Measurements from ENCODE around the gene CADM1. TPM values are rescaled to one million over a fixed set of nuclear protein-coding genes. Genes with fewer than 3 reads are reported as not detected.

Gene CADM1
- total RNA-seq, 4 donors from 2014 or later, result 1.2 to 2.5 (median 2.2) TPM

DNA sequence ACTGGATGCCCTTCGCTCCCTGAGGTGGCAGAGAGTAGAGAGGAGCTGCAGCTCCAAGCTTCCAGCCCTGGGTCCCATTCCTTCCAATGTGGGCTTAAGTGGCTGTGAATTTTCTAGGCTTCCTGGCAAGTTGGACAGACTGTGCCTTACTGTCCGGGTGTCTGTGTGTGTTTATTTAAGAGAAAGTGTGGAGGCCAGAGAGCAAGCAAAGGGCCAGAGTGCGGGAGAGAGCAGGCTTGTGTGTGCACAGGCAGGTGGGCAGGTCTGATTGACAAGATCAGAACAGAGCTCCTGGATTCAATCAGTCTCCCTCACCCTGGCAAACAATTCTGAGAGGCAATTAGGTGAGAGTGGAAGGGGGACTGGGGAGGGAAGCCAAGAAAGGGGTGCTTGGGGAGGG is 347.0 kb downstream of the CADM1 start:
- Histone ChIP-seq H3K27me3 (no peaks in the 10 kb centered on the region), H3K4me1 (no peaks in the 10 kb centered on the region), H3K36me3 (no peaks in the 10 kb centered on the region), H3K4me3 (no peak overlapping the region), H3K27ac (no peak overlapping the region), H3K9me3 (no peaks in the 10 kb centered on the region)
- ATAC-seq, result no peak
- intact Hi-C loops (cut with DNase I; ENCODE audit: low total_unique reads) (no loop called here), in situ Hi-C loops (cut with MboI; ENCODE audit: low sequenced_read_pairs in 4 of 4) (no loop called here)
- TF ChIP-seq, protein P1, sequence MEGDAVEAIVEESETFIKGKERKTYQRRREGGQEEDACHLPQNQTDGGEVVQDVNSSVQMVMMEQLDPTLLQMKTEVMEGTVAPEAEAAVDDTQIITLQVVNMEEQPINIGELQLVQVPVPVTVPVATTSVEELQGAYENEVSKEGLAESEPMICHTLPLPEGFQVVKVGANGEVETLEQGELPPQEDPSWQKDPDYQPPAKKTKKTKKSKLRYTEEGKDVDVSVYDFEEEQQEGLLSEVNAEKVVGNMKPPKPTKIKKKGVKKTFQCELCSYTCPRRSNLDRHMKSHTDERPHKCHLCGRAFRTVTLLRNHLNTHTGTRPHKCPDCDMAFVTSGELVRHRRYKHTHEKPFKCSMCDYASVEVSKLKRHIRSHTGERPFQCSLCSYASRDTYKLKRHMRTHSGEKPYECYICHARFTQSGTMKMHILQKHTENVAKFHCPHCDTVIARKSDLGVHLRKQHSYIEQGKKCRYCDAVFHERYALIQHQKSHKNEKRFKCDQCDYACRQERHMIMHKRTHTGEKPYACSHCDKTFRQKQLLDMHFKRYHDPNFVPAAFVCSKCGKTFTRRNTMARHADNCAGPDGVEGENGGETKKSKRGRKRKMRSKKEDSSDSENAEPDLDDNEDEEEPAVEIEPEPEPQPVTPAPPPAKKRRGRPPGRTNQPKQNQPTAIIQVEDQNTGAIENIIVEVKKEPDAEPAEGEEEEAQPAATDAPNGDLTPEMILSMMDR (IDR thresholded peaks at IDR 0.05 in 4 of 5, conservative IDR thresholded peaks at IDR 0.05 in 1 of 5), result no peak
- no peak for TF ChIP-seq POLR2A (IDR thresholded peaks at IDR 0.05)
- no peak for DNase-seq

DNA sequence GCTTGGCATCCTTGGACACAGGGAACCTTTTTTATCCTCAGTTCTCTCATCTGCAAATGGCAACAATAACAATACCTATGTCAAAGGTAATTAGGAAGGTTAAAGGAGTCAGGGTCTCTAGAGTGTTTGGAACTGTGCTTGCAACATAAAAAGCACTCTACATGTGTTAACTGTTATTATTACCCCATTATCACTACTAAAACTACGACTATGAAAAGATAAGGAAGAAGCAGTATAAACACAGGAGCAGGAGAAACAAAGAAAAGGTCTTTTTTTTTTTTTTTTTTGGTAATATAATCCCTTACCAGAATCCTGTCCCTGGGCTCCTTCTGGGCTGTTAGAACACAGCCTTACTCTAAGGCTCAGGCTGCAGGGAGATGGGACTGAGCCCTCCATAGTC is 348.2 kb downstream of the CADM1 start:
- H3K36me3 ChIP-seq, result no peaks in the 10 kb centered on the region
- no peaks in the 10 kb centered on the region for H3K9me3 ChIP-seq
- no peak for DNase-seq
- intact Hi-C loops (cut with DNase I; ENCODE audit: low total_unique reads) (no loop called here), in situ Hi-C loops (cut with MboI; ENCODE audit: low sequenced_read_pairs in 4 of 4) (no loop called here)
- no peak overlapping the region for H3K4me3 ChIP-seq
- ATAC-seq, result no peak
- no peaks in the 10 kb centered on the region for H3K27me3 ChIP-seq
- no peaks in the 10 kb centered on the region for H3K4me1 ChIP-seq
- no peak overlapping the region for H3K27ac ChIP-seq
- TF ChIP-seq, protein P1 (IDR thresholded peaks at IDR 0.05 in 4 of 5, conservative IDR thresholded peaks at IDR 0.05 in 1 of 5), result no peak
- TF ChIP-seq POLR2A (IDR thresholded peaks at IDR 0.05), result no peak

DNA sequence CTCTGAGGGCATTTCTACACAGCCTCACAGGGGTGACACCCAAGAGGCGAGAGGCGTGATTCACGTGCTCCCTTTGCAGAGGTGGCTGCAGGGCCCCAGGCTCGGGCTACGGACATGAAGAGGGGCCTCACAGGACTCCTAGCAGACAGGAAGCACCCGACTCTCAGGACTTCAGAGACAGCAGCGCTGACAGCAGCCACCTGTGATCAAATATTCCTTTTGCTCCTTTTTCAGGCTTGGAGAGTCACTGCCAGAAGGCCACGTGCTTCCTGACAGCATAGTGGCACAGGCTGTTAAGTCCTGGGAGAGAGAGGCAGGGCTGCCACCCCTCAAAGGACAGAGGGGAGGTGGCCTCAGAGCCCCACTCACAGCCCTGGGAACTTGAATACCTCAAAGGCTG is 348.9 kb downstream of the CADM1 start:
- intact Hi-C loops (cut with DNase I; ENCODE audit: low total_unique reads), result no loop called here
- TF ChIP-seq, protein P1 (IDR thresholded peaks at IDR 0.05 in 4 of 5, conservative IDR thresholded peaks at IDR 0.05 in 1 of 5), result no peak
- no peak for TF ChIP-seq POLR2A (IDR thresholded peaks at IDR 0.05)
- in situ Hi-C loops (cut with MboI; ENCODE audit: low sequenced_read_pairs in 4 of 4), result no loop called here
- ATAC-seq (no peak), DNase-seq (no peak)
- Histone ChIP-seq H3K36me3 (no peaks in the 10 kb centered on the region), H3K4me3 (no peak overlapping the region), H3K4me1 (no peaks in the 10 kb centered on the region), H3K27ac (no peak overlapping the region), H3K27me3 (no peaks in the 10 kb centered on the region), H3K9me3 (no peaks in the 10 kb centered on the region)

GRCh38 chr11:115154355-115154736 is 349.9 kb downstream of the CADM1 start:
- no peak overlapping the region for H3K27ac ChIP-seq
- intact Hi-C loops (cut with DNase I; ENCODE audit: low total_unique reads), result no loop called here
- in situ Hi-C loops (cut with MboI; ENCODE audit: low sequenced_read_pairs in 4 of 4), result no loop called here
- H3K9me3 ChIP-seq, result no peaks in the 10 kb centered on the region
- no peak for DNase-seq
- H3K27me3 ChIP-seq, result no peaks in the 10 kb centered on the region
- no peaks in the 10 kb centered on the region for H3K4me1 ChIP-seq
- H3K4me3 ChIP-seq, result no peak overlapping the region
- TF ChIP-seq, protein P1 (IDR thresholded peaks at IDR 0.05 in 4 of 5, conservative IDR thresholded peaks at IDR 0.05 in 1 of 5), result no peak
- no peak for TF ChIP-seq POLR2A (IDR thresholded peaks at IDR 0.05)
- no peak for ATAC-seq
- H3K36me3 ChIP-seq, result no peaks in the 10 kb centered on the region

- in situ Hi-C loops (cut with MboI; ENCODE audit: low sequenced_read_pairs in 4 of 4), result no loop called here
- Histone ChIP-seq H3K27ac (no peak overlapping the region), H3K36me3 (no peaks in the 10 kb centered on the region), H3K4me1 (no peaks in the 10 kb centered on the region), H3K27me3 (no peaks in the 10 kb centered on the region), H3K4me3 (no peak overlapping the region), H3K9me3 (no peaks in the 10 kb centered on the region)
- intact Hi-C loops (cut with DNase I; ENCODE audit: low total_unique reads), result no loop called here
- ATAC-seq, result no peak
- DNase-seq, result no peak
- TF ChIP-seq, protein P1 (IDR thresholded peaks at IDR 0.05 in 4 of 5, conservative IDR thresholded peaks at IDR 0.05 in 1 of 5), result no peak
- no peak for TF ChIP-seq POLR2A (IDR thresholded peaks at IDR 0.05)
Observed at GRCh38 chr11:115153731-115154354, 350.4 kb downstream of the CADM1 start.

All from gastrocnemius medialis (tissue), 4 donors.